ENCODE data around the gene BUB1B. TPM values are rescaled to one million over a fixed set of nuclear protein-coding genes. Genes with fewer than 3 reads are reported as not detected.
A peak's percentile ranks its signal among the peaks of the same experiment; 100 is the strongest.

BUB1B gene
- total RNA-seq, 6 experiments from 2014 or later, result 11.5 to 38.1 (median 29.6) TPM

DNA sequence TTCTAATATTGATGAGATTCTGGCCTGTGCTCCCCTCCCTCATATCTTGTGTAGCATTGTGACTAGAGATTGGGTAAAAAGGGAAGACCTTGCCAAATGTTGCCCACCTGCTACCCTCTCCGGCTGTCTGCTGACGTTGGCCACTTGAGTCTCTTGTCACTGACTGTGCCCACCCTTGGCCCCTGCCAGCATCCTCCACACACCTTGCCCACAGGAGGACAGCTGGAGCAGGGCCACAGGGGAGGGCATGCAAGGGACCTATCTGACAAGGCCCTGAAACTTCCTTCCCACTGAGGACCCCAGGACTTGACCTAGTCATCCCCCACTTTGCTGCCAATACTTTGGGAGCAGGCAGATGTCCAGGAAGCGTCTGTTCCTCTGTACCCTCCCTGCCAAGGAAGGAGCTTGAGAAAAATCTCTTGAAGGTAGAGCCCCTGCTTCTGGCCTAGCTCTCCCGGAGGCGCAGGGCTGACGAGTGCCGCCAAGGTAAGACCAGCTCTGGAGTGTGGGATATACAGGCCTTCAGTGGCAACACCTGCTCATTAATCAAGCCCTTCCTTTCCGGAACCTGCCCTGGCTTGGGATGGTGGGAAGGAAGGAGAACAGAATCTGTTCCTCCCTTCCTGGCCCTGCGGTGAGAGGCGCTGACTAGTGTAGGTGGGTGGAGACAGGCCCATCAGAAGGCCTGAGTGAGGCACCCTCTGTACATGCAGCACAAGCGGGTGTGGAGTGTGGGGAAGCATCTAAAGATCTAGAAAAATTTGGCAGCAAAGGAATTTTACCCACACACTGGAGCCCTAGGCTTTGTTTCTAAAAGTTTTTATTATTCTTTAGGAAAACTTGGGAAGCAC, 73.1 kb downstream of the BUB1B start:
- Mint-ChIP-seq H3K4me1 (ENCODE audit: low read depth) (peaks cover 7% of the 10 kb centered on the region), H3K36me3 (ENCODE audit: low read depth) (no peaks in the 10 kb centered on the region), H3K9me3 (no peaks in the 10 kb centered on the region), H3K27ac (no peak overlapping the region), H3K4me3 (no peak overlapping the region), H3K27me3 (ENCODE audit: insufficient read depth) (peaks cover 7% of the 10 kb centered on the region)
- no peak for DNase-seq
- TF ChIP-seq CTCF (IDR thresholded peaks at IDR 0.05), result no peak

DNA sequence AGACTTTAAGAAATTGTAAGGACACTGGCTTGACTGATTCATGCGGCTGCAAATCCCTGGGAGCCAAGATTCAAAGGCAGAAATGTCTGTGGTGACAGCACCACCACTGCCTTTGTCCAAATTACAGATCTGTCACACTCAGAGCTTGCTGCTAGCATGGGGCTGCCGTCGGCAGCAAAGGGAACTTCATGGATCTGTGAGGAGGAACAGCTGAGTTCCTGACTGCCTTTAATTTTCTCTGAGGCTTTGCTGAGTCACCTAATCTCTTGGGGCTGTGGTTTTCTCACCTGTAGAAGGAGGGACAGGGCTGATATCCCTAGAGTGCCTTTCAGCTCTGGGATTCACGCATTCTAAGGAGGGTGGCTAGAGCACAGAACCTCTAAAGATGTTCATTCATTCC, 73.9 kb downstream of the BUB1B start:
- H3K4me3 Mint-ChIP-seq, result no peak overlapping the region
- H3K9me3 Mint-ChIP-seq, result no peaks in the 10 kb centered on the region
- no peak overlapping the region for H3K27ac Mint-ChIP-seq
- no peak for DNase-seq
- H3K36me3 Mint-ChIP-seq (ENCODE audit: low read depth), result no peaks in the 10 kb centered on the region
- H3K27me3 Mint-ChIP-seq (ENCODE audit: insufficient read depth), result peaks cover 13% of the 10 kb centered on the region
- H3K4me1 Mint-ChIP-seq (ENCODE audit: low read depth), result peaks cover 14% of the 10 kb centered on the region
- no peak for TF ChIP-seq CTCF (IDR thresholded peaks at IDR 0.05)

DNA sequence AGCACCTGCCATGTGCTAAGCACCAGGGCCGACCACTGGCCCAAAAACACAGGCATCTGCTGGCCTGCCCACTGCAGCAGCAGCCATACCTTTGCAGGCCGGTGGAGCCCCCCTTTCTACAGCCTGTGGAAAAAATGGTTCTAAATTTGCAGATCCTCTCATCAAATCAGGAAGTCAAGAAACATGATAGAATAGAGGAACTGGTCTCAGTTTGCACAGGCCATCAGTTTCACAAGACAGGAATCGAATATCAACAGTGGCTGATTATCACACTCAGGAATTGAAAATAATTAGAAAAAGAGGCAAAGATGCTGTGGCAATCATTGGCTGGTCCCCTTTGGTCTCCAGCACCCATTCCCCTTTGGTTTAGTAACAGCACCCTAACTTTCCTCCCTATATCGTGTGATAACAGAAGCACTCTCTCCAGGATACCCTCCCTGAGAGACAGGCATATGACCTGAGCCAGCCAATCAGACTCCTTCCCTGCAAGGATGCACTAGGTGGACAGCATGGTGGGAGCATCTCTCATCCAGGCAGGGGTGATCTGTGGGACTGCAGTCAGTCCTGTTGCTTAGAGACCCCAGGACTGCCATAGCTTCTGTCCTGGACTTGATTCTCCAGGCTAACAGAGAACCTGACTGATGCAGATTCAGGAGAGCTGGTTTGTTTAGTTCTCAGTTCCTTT, 74.5 kb downstream of the BUB1B start:
- Mint-ChIP-seq H3K4me1 (ENCODE audit: low read depth) (peaks cover 14% of the 10 kb centered on the region), H3K27ac (no peak overlapping the region), H3K9me3 (no peaks in the 10 kb centered on the region), H3K36me3 (ENCODE audit: low read depth) (no peaks in the 10 kb centered on the region), H3K4me3 (no peak overlapping the region), H3K27me3 (ENCODE audit: insufficient read depth) (peaks cover 15% of the 10 kb centered on the region)
- DNase-seq, result no peak
- no peak for TF ChIP-seq CTCF (IDR thresholded peaks at IDR 0.05)

GRCh38 chr15:40238532-40239403, 77.9 kb downstream of the BUB1B start, which contains the start of gene PAK6:
Gene PAK6 (plus strand): TSS chr15:40239063. CDS start chr15:40264786, 25,723 bp downstream.
- TF ChIP-seq CTCF (IDR thresholded peaks at IDR 0.05), result no peak
- no peaks in the 10 kb centered on the region for H3K9me3 Mint-ChIP-seq
- peaks cover 25% of the 10 kb centered on the region for H3K4me1 Mint-ChIP-seq (ENCODE audit: low read depth)
- H3K27ac Mint-ChIP-seq, result peak within 1 kb of the TSS; percentile 21; the same call in 1 of the 2 replicates
- H3K27me3 Mint-ChIP-seq (ENCODE audit: insufficient read depth), result peaks cover 20% of the 10 kb centered on the region
- H3K36me3 Mint-ChIP-seq (ENCODE audit: low read depth), result no peaks in the 10 kb centered on the region
- H3K4me3 Mint-ChIP-seq, result peak within 1 kb of the TSS; percentile 52
- peak; percentile 53 for DNase-seq

GRCh38 chr15:40239404-40239692, 78.5 kb downstream of the BUB1B start:
- no peak for TF ChIP-seq CTCF (IDR thresholded peaks at IDR 0.05)
- Mint-ChIP-seq H3K4me1 (ENCODE audit: low read depth) (peaks cover 25% of the 10 kb centered on the region), H3K27ac (peak overlapping the region; percentile 21; the same call in 1 of the 2 replicates), H3K27me3 (ENCODE audit: insufficient read depth) (peaks cover 21% of the 10 kb centered on the region), H3K4me3 (peak overlapping the region; percentile 52; the same call in 1 of the 2 replicates), H3K9me3 (no peaks in the 10 kb centered on the region), H3K36me3 (ENCODE audit: low read depth) (no peaks in the 10 kb centered on the region)
- no peak for DNase-seq
